ENCODE data around the gene KLK1. TPM values are rescaled to one million over a fixed set of nuclear protein-coding genes. Genes with fewer than 3 reads are reported as not detected.

KLK1 gene
- total and polyA plus RNA-seq, 3 donors from 2014 or later = 0.43 to 2.7 (median 1.2) TPM

DNA sequence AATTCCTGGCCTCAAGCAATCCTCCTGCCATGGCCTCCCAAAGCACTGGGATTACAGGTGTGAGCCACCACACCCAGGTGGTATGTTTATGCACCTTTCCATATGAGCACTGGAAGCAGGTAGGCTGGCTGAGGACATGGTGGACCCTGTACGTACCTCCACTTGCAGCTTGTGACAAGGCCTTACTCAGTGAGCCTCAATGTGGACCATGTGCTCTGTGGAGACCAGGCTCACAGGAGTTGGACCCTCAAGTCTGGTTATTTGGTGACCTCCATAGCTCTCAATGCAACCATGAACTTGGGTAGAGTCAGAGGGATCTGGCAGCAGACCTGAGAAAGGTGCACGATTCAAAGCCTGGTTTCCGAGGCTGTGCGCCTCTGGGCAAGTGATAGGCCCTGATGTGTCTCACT is 27.9 kb downstream of the KLK1 start:
- Histone ChIP-seq H3K36me3 (ENCODE audit: low read depth, missing control alignments) (no peaks in the 10 kb centered on the region), H3K9me3 (no peaks in the 10 kb centered on the region), H3K4me3 (no peak overlapping the region), H3K27me3 (no peaks in the 10 kb centered on the region), H3K4me1 (no peaks in the 10 kb centered on the region), H3K27ac (no peak overlapping the region)
- 83 to 85% methylated on average over 3 to 4 of the region's 4 CpGs for WGBS, 2 donors
- intact Hi-C loops (cut with DNase I; ENCODE audit: low total_unique reads) = loop anchor here (10.0 kb wide), 1 partner anchor 431 kb away; the partner anchor contains the start of gene NAPSA
- no peak for DNase-seq
- TF ChIP-seq, protein P1, sequence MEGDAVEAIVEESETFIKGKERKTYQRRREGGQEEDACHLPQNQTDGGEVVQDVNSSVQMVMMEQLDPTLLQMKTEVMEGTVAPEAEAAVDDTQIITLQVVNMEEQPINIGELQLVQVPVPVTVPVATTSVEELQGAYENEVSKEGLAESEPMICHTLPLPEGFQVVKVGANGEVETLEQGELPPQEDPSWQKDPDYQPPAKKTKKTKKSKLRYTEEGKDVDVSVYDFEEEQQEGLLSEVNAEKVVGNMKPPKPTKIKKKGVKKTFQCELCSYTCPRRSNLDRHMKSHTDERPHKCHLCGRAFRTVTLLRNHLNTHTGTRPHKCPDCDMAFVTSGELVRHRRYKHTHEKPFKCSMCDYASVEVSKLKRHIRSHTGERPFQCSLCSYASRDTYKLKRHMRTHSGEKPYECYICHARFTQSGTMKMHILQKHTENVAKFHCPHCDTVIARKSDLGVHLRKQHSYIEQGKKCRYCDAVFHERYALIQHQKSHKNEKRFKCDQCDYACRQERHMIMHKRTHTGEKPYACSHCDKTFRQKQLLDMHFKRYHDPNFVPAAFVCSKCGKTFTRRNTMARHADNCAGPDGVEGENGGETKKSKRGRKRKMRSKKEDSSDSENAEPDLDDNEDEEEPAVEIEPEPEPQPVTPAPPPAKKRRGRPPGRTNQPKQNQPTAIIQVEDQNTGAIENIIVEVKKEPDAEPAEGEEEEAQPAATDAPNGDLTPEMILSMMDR (IDR thresholded peaks at IDR 0.05) = no peak
- TF ChIP-seq POLR2A (IDR thresholded peaks at IDR 0.05) = no peak

DNA sequence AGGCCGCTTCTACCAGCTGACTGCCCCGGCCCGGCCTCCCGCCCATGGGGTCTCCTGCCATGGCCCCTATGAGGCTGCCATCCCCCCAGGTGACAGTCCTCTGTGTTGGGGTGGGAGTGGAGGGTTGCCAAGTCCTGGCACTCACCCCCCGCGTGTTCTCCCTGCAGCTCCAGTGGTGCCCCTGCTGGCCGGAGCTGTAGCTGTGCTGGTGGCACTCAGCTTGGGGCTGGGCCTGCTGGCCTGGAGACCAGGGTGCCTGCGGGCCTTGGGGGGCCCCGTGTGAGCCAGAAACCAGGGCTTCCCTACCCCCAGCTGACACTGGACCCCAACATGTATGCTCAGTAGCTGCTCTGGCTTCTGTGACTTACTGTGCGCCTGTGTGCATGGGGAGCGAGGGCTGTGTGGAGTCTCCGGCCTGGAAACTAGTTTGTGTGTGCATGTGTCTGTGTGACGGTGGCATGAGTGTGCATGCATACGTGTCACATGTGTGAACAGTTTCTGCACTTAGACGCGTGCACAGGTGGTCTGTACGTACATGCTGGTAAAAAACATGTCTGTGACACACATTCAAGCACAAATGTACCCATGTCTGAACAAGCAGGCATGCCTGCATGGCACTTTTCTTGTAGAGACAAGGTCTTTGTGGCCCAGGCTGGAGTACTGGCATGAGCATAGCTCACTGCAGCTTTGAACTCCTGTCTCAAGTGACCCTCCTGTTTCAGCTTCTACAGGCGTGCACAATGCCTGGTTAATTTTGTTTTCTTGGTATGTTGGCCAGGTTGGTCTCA is 28.5 kb downstream of the KLK1 start:
- Histone ChIP-seq H3K9me3 (no peaks in the 10 kb centered on the region), H3K4me1 (no peaks in the 10 kb centered on the region), H3K27ac (no peak overlapping the region), H3K4me3 (no peak overlapping the region), H3K27me3 (no peaks in the 10 kb centered on the region), H3K36me3 (ENCODE audit: low read depth, missing control alignments) (no peaks in the 10 kb centered on the region)
- 66 to 79% methylated on average over 13 to 18 of the region's 18 CpGs for WGBS, 2 donors
- TF ChIP-seq POLR2A (IDR thresholded peaks at IDR 0.05) = no peak
- TF ChIP-seq, protein P1 (IDR thresholded peaks at IDR 0.05) = no peak
- DNase-seq = no peak
- intact Hi-C loops (cut with DNase I; ENCODE audit: low total_unique reads) = loop anchor here (10.0 kb wide), 1 partner anchor 430 kb away; the partner anchor contains the start of gene NAPSA

DNA sequence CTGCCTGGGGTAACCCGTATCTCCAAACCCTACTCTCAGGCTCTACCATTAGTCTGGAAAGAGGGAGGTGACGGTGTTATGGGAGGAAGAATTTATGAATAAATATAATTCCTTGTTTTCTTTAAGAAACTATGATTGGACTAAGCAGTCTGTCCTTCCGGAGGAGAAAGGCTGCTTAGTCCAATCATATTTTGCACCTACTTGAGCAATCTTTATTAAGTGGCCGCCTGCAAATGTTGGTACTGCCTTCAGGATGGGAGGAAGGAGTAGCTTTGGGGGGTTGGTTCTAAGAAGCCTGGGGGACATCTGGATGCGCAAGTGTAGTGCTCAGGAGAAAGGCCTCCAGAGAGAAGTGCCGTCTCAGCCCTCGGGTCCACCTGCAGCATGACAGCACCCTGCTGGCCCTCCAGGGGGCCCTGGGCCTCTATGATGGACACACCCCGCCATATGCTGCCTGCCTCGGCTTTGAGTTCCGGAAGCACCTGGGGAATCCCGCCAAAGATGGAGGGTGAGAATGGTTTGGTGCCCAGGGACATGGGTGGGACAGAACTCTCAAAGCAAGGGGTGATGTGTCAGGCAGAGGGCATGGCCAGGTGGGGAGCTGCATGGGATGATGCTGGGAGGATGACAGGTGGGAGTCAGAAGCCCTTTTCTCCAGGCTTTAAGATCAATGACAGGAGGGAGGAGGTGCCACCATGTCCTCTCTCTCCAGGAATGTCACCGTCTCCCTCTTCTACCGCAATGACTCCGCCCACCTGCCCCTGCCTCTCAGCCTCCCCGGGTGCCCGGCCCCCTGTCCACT is 29.3 kb downstream of the KLK1 start:
- TF ChIP-seq, protein P1 (IDR thresholded peaks at IDR 0.05) = no peak
- TF ChIP-seq POLR2A (IDR thresholded peaks at IDR 0.05) = no peak
- 38 to 45% methylated on average over 16 of the region's 16 CpGs for WGBS, 2 donors
- H3K36me3 ChIP-seq (ENCODE audit: low read depth, missing control alignments) = no peaks in the 10 kb centered on the region
- no peaks in the 10 kb centered on the region for H3K4me1 ChIP-seq
- H3K27me3 ChIP-seq = no peaks in the 10 kb centered on the region
- DNase-seq = no peak
- H3K9me3 ChIP-seq = no peaks in the 10 kb centered on the region
- H3K4me3 ChIP-seq = no peak overlapping the region
- intact Hi-C loops (cut with DNase I; ENCODE audit: low total_unique reads) = loop anchor here (10.0 kb wide), 1 partner anchor 429 kb away; the partner anchor contains the start of gene NAPSA
- H3K27ac ChIP-seq = no peak overlapping the region

DNA sequence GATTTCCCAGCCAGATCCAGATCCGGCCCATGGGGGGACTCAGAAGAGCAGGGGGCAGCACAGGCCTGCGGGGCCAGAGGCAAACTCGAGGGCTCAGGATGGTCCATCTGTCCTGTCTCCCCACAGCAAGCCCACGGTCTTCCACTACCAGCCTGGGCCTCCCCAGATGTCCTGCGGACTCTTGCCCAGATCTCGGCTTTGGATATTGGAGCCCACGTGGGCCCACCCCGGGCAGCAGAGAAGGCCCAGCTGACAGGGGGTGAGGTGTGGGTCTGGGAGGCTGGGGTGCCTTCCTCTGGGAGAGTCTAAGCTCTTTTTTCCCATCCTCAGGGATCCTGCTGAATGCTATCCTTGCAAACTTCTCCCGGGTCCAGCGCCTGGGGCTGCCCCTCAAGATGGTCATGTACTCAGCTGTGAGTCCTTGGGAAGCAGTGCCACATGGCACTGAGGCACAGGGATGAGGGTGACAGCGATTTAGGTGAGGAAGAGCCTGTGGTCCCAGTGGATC is 30.0 kb downstream of the KLK1 start:
- intact Hi-C loops (cut with DNase I; ENCODE audit: low total_unique reads) = loop anchor here (10.0 kb wide), 1 partner anchor 429 kb away; the partner anchor contains the start of gene NAPSA
- Histone ChIP-seq H3K36me3 (ENCODE audit: low read depth, missing control alignments) (no peaks in the 10 kb centered on the region), H3K9me3 (no peaks in the 10 kb centered on the region), H3K27ac (no peak overlapping the region), H3K4me1 (no peaks in the 10 kb centered on the region), H3K4me3 (no peak overlapping the region), H3K27me3 (no peaks in the 10 kb centered on the region)
- 66 to 68% methylated on average over 3 to 11 of the region's 11 CpGs for WGBS, 2 donors
- TF ChIP-seq, protein P1 (IDR thresholded peaks at IDR 0.05) = no peak
- DNase-seq = no peak
